ENCODE results near the gene PLCB4.
"Not testable (repeated sequence)": the region's sequence is repeated elsewhere in the genome, so short reads cannot be mapped to it uniquely, and the experiment has no call there.

PLCB4 gene

DNA sequence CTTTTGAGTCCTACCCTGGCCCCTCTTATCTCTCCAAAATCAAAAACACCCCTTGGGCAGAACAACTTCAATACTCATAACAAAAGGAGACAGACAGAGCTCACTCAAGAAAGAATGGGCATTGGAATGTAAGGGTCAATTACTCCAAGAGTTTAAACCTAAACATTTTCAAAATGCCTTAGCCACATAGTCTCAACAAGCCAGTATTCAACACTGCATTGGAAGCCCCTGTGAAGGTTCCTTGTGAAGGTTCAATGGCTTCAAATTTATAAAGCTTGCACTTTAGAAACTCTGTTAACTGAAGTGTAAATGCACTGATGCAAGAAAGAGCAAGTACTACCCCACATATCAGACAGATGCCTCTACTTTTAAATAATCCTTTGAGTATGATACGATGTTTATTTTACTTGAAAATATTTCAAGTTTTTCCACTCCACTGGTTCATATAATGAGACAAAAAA, 306.4 kb downstream of the PLCB4 start:
- no peak for DNase-seq

DNA sequence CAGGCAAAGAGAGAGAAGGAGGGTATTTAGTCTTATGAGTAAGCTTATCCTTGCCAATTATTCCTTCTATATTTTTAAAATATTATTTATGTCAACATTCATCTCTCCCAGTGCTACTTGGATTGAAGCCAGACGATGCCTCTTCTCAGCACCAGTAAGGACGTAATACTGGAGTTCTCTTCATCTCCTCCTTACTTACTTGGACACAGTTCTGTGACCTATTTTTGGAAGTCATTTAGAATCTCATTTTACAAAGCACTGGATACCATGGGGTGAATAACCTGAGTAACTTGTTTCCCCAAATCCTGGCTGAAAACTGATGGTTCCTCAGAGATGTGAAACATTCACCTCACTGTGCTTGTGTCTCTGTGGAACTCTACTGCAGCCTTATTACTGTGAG, 308.1 kb downstream of the PLCB4 start:
- DNase-seq, result no peak

GRCh38 chr20:9385345-9386310, 316.7 kb downstream of the PLCB4 start:
- DNase-seq, result not testable (repeated sequence)

- DNase-seq, result no peak
Observed at GRCh38 chr20:9388160-9388812, 319.4 kb downstream of the PLCB4 start.

GRCh38 chr20:9388813-9389161, 319.9 kb downstream of the PLCB4 start:
- DNase-seq, result no peak

GRCh38 chr20:9389346-9389745, 320.5 kb downstream of the PLCB4 start:
- no peak for DNase-seq

DNA sequence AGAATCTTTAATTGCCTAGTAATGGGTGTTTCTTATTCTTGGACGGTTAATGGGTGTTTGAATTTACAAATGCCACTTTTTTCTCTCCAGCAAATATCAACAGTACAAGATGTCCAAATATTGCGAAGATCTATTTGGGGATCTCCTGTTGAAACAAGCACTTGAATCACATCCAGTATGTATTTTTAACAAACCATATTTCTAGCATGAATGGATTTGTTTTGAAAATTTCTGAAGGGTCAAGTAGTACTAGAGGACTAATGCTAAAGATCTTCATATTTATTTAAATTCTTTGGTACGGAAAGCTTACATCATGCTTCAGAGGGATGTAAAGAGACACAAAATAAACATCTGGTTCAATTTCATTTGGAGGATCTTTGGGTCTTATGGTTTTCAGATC, 321.6 kb downstream of the PLCB4 start:
- DNase-seq, result no peak

DNA sequence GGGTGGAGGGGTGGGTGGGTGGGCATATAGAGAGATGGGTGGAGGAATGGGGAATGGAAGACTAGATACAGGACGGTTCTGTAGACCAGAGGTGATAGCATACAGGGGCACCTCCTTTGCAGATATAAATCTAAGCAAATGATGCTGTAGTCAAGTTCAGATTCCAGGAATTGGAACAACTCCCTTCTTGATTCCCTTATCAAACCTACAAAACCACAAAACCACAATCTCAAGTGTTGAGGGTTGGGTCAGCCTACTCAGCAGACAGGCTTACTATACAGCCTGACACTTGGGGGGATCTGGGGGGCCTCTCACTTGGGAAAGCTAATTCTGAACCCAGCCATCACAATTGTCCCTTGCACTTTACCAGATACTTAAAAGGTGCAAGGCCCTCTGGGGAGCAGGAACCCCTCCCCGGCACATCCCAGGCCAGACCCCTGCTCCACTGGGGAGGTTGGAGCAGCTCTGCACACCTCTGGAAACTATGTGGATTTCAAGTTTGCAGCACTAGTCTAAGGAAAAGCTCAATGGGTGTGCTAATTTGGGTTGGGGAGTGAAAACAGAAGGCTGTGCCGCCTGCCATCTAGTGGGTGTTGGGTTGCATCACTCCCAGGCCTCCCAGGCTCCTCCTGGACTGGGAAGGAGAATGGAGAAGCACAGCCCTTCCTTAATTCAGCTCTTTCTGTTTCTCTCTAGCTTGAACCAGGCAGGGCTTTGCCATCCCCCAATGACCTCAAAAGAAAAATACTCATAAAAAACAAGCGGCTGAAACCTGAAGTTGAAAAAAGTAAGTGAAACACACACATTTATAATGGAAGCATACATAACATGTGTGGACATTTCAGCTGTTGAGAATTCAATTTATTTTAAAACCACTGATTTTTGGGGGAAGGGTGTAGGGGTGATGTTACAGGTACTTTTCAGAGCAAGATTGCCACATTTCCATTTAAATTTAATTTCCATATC, 324.3 kb downstream of the PLCB4 start:
- DNase-seq, result peak; percentile 46

DNA sequence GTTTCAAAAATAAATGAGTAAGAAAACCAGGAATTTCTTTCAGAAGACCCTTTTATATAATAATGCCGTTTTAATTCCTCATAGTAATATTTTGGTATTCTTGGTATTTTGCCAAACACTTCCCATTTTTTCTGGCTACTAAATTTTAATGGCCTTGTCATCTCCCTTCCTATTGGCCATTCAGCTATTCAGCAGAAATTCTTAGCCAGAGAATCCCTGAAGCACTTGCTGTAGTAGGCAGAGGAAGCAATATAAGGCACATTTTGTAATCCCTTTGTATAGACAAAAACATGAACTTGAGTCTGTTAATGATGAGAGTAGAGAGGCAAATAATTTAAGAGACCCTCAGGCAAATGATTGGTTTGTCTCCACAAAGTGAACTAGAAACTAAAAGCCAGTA, 327.1 kb downstream of the PLCB4 start:
- no peak for DNase-seq

GRCh38 chr20:9397928-9398327, 329.0 kb downstream of the PLCB4 start:
- DNase-seq, result no peak

GRCh38 chr20:9398882-9399281, 330.0 kb downstream of the PLCB4 start:
- no peak for DNase-seq

DNA sequence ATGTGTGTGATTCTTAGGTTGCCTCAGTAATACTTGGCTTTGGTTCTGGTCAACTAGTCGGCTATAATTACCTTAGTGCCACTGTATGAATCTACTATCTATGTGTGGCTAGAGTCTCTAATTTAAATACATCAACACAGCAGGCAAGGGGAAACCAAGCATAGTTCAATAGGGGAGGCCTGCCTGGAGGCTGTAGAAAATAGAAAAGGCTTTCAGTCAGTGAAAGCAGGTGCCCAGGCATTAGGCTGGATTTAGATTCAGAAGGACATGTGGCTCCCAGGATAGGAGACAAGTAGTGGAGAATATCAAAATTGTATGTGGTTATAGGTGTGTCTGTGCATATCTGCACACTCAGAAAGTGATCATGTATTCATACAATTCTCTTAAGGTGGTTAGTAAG, 330.4 kb downstream of the PLCB4 start:
- DNase-seq, result no peak

DNA sequence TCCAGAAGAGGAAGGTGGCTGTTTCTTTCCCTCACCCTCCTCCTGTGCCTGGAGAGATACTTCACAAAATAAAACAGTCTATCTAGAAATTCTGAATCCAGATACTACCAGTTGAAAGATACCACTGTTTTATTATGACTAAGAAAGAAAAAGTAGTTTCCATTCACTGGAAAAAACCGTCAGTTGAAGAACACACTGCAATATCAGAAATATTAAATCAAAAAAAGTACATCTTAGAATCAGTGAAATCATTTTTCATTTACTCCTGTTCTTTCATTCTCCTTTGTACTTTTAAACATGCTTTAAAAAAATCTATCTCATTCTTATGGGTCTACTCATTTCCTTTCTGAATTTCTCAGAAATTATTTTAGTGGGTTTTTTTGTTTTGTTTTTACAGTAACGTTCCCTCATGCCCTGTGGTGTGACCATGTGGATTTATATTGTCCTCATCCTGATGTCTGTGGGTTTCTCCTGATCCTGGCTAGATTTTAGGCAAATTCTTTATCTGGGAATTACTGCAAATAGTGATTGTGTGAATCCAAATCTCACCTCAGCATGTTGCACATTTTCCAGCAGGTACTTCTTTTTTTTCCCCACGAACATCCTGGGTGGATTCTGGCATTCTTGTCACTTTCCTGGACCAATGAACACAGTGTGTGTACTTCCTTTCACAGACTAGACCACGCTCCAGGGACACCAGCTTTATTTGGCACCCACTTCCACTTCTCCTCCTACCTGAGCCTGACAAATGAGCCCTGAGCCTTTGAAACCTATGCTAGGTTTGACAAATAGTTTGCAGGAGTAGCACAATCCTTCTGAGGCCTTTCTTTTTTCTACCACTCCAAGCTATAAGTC, 331.5 kb downstream of the PLCB4 start:
- no peak for DNase-seq

DNA sequence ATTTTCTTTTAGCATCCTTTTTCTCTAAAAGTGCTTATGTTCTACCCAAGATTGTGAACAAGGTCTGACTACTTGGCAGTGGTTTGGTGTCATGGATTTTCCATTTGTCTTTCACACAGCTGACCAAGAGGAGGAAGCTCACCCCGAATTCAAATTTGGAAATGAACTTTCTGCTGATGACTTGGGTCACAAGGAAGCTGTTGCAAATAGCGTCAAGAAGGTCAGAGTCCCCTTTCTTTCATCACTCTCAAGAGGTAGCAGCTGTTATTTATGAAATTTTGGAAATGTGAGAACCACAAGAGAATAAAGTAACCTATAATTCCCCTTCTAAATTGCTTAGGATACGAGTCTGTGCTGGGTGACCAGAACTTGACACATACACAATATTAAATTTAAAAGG, 332.5 kb downstream of the PLCB4 start:
- DNase-seq, result no peak

GRCh38 chr20:9402141-9402540, 333.3 kb downstream of the PLCB4 start:
- DNase-seq, result no peak

GRCh38 chr20:9402546-9402945, 333.7 kb downstream of the PLCB4 start:
- DNase-seq, result no peak

DNA sequence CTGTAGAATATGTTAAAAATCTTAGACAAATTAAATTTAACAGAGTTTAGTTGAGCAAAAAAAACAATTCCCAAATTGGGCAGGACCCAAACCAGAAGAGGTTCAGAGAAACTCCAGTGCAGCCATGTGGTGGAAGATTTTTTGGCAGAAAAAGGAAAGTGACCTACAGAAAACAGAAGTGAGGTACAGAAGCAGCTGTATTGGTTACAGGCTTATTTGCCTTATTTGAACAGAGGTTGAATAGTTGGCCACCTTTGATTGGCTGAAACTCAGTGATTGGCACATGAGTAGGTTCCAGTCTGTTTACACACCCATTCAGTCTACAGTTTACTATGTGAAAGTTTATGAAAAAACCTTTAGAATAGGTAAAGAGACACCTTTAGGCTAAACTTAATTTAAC, 334.6 kb downstream of the PLCB4 start:
- no peak for DNase-seq

DNA sequence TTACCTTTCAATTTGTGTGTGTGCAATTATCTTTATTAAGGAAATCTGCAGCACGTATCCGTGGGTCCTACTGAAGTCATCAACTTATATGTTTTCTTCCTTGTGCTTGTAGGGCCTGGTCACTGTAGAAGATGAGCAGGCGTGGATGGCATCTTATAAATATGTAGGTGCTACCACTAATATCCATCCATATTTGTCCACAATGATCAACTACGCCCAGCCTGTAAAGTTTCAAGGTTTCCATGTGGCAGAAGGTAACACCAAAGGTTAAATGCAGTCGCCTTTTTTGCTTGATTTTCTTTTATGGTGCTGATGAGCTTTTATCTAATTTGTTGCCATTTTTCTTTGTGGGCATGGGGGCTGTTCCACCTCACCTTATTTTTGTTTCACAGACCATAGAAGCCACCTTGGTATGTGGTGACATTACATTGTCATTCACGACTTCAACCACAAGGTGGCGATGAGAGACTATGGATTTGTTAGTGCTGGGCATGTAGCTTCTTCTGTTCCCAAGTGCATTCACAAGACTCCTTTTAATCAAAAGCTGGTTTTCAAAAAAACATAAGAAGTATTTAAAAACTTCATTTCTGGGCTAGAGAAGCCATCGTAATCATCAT, 339.0 kb downstream of the PLCB4 start:
- no peak for DNase-seq

GRCh38 chr20:9408422-9409300, 339.8 kb downstream of the PLCB4 start:
- DNase-seq, result peak; percentile 20

DNA sequence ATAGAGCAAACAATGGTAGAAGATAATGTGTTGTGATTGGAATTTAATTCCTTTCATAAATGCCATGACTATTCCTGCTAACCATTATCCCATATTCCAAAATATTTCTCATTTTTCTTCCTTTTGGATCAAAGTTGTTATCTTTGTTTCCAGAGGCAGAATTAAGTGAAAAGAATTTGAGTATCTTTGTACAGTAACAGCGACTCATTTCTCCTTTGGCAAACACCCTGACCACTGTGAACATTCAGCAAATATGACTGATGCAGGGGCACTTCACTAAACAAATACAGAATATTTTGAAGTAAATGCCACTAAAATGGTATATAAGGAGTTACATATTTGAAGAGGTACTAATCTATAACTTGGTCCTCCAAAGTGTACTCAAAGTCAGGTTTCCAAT, 340.5 kb downstream of the PLCB4 start:
- DNase-seq, result no peak

- no peak for DNase-seq
Observed at GRCh38 chr20:9409981-9410380, 341.1 kb downstream of the PLCB4 start.
